IMR-90 (cell line): ENCODE results near the gene AGAP1. TPM values are rescaled to one million over a fixed set of nuclear protein-coding genes. Genes with fewer than 3 reads are reported as not detected.

ENCODE experiments used
- ATAC-seq: fragments of 200-7000 bp; cut with Tn5 transposase; 2 replicates; pipeline ENCODE4 v1.9.1; 2020; ENCODE audit warnings: low read depth, mild to moderate bottlenecking, moderate library complexity
- BruUV-seq: library from RNA; stranded (reverse); fragments of 400-500 nt; replicated peaks from 2 replicates; lab custom pipeline; 2021; lab: Mats Ljungman, UMichigan
- CTCF ChIA-PET: fragments of 300-600 bp; formaldehyde crosslinking; extraction: SDS; loops from one replicate; lab custom pipeline; 2021; ENCODE audit warnings: antibody characterized with exemption; lab: Yijun Ruan, JAX
- POLR2A ChIA-PET: fragments of 300-600 bp; sonication (Branson Sonifier 250); formaldehyde crosslinking; loops from one replicate; lab custom pipeline; 2022; ENCODE audit warnings: antibody characterized with exemption; ENCODE audit not compliant: unreplicated experiment; lab: Charles Lee
- DNase-seq: peaks from one replicate; pipeline ENCODE4 v3.0.0; 2013
- H2AFZ ChIP-seq: replicated peaks from 2 replicates; pipeline ENCODE3; 2013; ENCODE audit warnings: low read length, mild to moderate bottlenecking; ENCODE audit not compliant: poor library complexity
- H2AK5ac ChIP-seq: 2 replicates; pipeline ENCODE4 v1.6.1; 2013; ENCODE audit warnings: low read depth, low read length, inconsistent platforms
- H2AK9ac ChIP-seq: replicated peaks from 2 replicates; pipeline ENCODE3; 2013; ENCODE audit warnings: mild to moderate bottlenecking, low read depth, low read length, moderate library complexity; ENCODE audit not compliant: poor library complexity
- H2BK120ac ChIP-seq: 2 replicates; pipeline ENCODE4 v1.6.1; 2013; ENCODE audit warnings: low read depth, low read length, inconsistent platforms
- H2BK15ac ChIP-seq: 3 replicates; pipeline ENCODE4 v1.6.1; 2013; ENCODE audit warnings: low read depth, low read length, inconsistent platforms
- H2BK20ac ChIP-seq: 2 replicates; pipeline ENCODE4 v1.6.1; 2013; ENCODE audit warnings: low read depth, mild to moderate bottlenecking, inconsistent platforms, low read length, moderate library complexity
- H2BK5ac ChIP-seq: 2 replicates; pipeline ENCODE4 v1.6.1; 2013; ENCODE audit warnings: mild to moderate bottlenecking, low read depth, low read length, inconsistent platforms; ENCODE audit not compliant: poor library complexity, severe bottlenecking
- H3K14ac ChIP-seq: replicated peaks from 2 replicates; pipeline ENCODE4 v1.6.1; 2013; ENCODE audit warnings: low read depth, low read length, inconsistent platforms
- H3K18ac ChIP-seq: 2 replicates; pipeline ENCODE4 v1.6.1; 2013; ENCODE audit warnings: low read depth, low read length, control low read depth
- H3K23ac ChIP-seq: 2 replicates; pipeline ENCODE4 v1.6.1; 2013; ENCODE audit warnings: low read depth, low read length, inconsistent platforms
- H3K27ac ChIP-seq: 2 replicates; pipeline ENCODE4 v1.5.1; 2013; ENCODE audit warnings: mild to moderate bottlenecking, control low read depth, low read length; ENCODE audit not compliant: insufficient read depth
- H3K27me3 ChIP-seq: 2 replicates; pipeline ENCODE4 v1.6.1; 2013; ENCODE audit warnings: low read length; ENCODE audit not compliant: control insufficient read depth, insufficient read depth
- H3K36me3 ChIP-seq: 2 replicates; pipeline ENCODE4 v1.6.1; 2013; ENCODE audit warnings: low read length, mixed read lengths; ENCODE audit not compliant: control insufficient read depth, insufficient read depth
- H3K4ac ChIP-seq: 2 replicates; pipeline ENCODE4 v1.6.1; 2013; ENCODE audit warnings: low read depth, low read length, inconsistent platforms
- H3K4me1 ChIP-seq: 2 replicates; pipeline ENCODE4 v1.6.1; 2013; ENCODE audit warnings: low read length, mixed read lengths; ENCODE audit not compliant: control insufficient read depth, insufficient read depth
- H3K4me2 ChIP-seq: 2 replicates; pipeline ENCODE4 v1.6.1; 2013; ENCODE audit warnings: low read depth, mild to moderate bottlenecking, control low read depth, low read length, moderate library complexity
- H3K4me3 ChIP-seq: 2 replicates; pipeline ENCODE4 v1.5.1; 2013; ENCODE audit warnings: low read depth, mild to moderate bottlenecking, control low read depth, low read length, moderate library complexity; ENCODE audit not compliant: insufficient read depth
- H3K56ac ChIP-seq: 2 replicates; pipeline ENCODE4 v1.6.1; 2013; ENCODE audit warnings: low read length, inconsistent platforms; ENCODE audit not compliant: insufficient read depth; ENCODE audit errors: extremely low read depth
- H3K79me1 ChIP-seq, 2 experiments: 2 replicates each; pipeline ENCODE4 v1.6.1; 2013; ENCODE audit warnings: low read length in 2 of 2, inconsistent platforms in 1 of 2, low read depth in 1 of 2
- H3K9ac ChIP-seq: 2 replicates; pipeline ENCODE4 v1.6.1; 2013; ENCODE audit warnings: low read depth, low read length, control low read depth
- H3K9me1 ChIP-seq: 2 replicates; pipeline ENCODE4 v1.6.1; 2013; ENCODE audit warnings: low read length, inconsistent platforms; ENCODE audit not compliant: insufficient read depth
- H3K9me3 ChIP-seq: 2 replicates; pipeline ENCODE4 v1.6.1; 2013; ENCODE audit warnings: low read length; ENCODE audit not compliant: control insufficient read depth, insufficient read depth
- H4K20me1 ChIP-seq: 2 replicates; pipeline ENCODE4 v1.6.1; 2013; ENCODE audit warnings: low read length, inconsistent platforms; ENCODE audit not compliant: insufficient read depth
- H4K5ac ChIP-seq: 2 replicates; pipeline ENCODE4 v1.6.1; 2013; ENCODE audit warnings: mild to moderate bottlenecking, low read depth, low read length, control low read depth
- H4K8ac ChIP-seq, 2 experiments: 2 replicates each; pipeline ENCODE4 v1.6.1; 2013; ENCODE audit warnings: low read depth in 2 of 2, low read length in 2 of 2, control low read depth in 1 of 2, inconsistent platforms in 1 of 2
- H4K91ac ChIP-seq: 2 replicates; pipeline ENCODE4 v1.6.1; 2013; ENCODE audit warnings: low read depth, low read length, inconsistent platforms; ENCODE audit not compliant: insufficient read depth
- MAZ ChIP-seq: IDR thresholded peaks from 2 replicates; pipeline ENCODE4 v1.6.1; 2012; ENCODE audit warnings: low read depth, mild to moderate bottlenecking, low read length, improper control_type of control experiment, moderate library complexity, borderline replicate concordance
- POLR2A ChIP-seq: IDR thresholded peaks from 2 replicates; pipeline ENCODE4 v1.6.1; 2012; ENCODE audit warnings: mild to moderate bottlenecking, low read depth, low read length
- WGBS, 2 experiments: methylation state at CpG; one replicate each; pipeline versions ENCODE4 v1.1.5 to v1.1.7; 2013; ENCODE audit warnings: missing lambda C conversion rate in 2 of 2; ENCODE audit not compliant: insufficient read length in 1 of 2; ENCODE audit errors: extremely low coverage in 2 of 2; 5-methylcytosine and 5-hydroxymethylcytosine counted together
- dilution Hi-C: fragments of 300-500 bp; cut with HindIII; formaldehyde crosslinking; loops from one replicate; pipeline ENCODE4 v1.14.3; 2018; ENCODE audit warnings: low sequenced_read_pairs; ENCODE audit not compliant: unreplicated experiment
- in situ Hi-C: fragments of 300-500 bp; cut with MboI; formaldehyde crosslinking; loops from 3 replicates; pipeline ENCODE4 v1.14.3; 2019; ENCODE audit warnings: low sequenced_read_pairs, inconsistent platforms, mixed read lengths
- intact Hi-C: fragments of 100-400 bp; cut with micrococcal nuclease; formaldehyde crosslinking; loops from 2 replicates; pipeline ENCODE4 v1.10.0; 2022
- polyA plus RNA-seq, 3 experiments: library from polyadenylated mRNA; depleted of rRNA; stranded (reverse); fragments of >200 nt; gene quantifications; 2 replicates each; pipeline ENCODE4 v1.2.3, GENCODE V29; 2012; ENCODE audit warnings: low replicate concordance in 1 of 3
- total RNA-seq: library from RNA; depleted of rRNA; stranded (reverse); fragments of >200 nt; gene quantifications from 2 replicates; pipeline ENCODE4 v1.2.3, GENCODE V29; 2012
- TF ChIP-seq, protein P1 (sequence below): fragments of 150-350 bp; IDR thresholded peaks from 2 replicates; pipeline ENCODE4 v1.6.1; 2016; ENCODE audit warnings: low read depth, mild to moderate bottlenecking, low read length, moderate library complexity, borderline replicate concordance

Gene AGAP1
- total and polyA plus RNA-seq, 2 of the 4 experiments (the other 2 are of a cell fraction): 15.1 to 16.4 TPM

DNA sequence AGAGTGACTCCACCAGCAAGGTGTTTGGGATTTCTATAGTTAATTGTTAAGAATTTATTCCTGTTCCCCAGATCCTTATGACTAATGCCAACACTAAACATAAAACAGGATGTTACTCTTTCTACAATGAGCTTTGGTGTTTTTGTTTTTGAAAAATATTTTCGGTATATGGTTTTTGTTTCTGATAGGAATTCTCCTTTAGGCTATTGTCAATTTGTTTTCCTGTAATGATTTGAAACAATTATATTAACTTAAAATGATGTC, 182.6 kb downstream of the AGAP1 start (continued):
- TF ChIP-seq, protein P1, sequence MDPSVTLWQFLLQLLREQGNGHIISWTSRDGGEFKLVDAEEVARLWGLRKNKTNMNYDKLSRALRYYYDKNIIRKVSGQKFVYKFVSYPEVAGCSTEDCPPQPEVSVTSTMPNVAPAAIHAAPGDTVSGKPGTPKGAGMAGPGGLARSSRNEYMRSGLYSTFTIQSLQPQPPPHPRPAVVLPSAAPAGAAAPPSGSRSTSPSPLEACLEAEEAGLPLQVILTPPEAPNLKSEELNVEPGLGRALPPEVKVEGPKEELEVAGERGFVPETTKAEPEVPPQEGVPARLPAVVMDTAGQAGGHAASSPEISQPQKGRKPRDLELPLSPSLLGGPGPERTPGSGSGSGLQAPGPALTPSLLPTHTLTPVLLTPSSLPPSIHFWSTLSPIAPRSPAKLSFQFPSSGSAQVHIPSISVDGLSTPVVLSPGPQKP: no peak

DNA sequence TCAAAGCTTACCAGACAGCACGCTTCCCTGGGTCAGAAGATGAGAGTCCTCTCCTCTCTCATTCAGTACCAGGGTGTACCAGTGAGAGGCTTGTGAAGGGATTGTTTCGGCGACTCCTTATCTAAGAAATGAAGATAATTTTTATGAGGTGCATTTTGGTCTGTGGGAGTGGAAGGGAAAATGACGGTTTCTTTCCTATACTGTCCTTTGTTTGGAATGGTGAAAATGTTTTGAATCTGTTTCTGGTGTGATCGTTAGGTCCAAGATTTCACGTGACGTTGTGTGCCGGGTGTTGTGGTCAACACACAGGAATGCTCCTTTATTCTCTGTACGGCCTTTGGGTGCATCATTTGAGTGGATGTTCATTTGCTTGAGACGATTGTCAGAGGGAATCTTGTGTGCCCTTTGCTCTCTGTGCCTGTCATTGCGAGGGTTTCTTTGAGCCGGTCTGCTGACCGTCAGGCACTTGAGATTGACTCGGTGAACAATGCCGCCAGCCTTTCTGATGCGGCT, 183.5 kb downstream of the AGAP1 start:
- 0 out of 2 replicates have a peak overlapping the region, but pooled peaks have one; percentile 24 for H3K23ac ChIP-seq
- no peak overlapping the region for H2BK20ac ChIP-seq
- no peak overlapping the region for H2AFZ ChIP-seq
- H4K20me1 ChIP-seq: peaks cover 70% of the 10 kb centered on the region
- intact Hi-C loops (no loop called here), dilution Hi-C loops (no loop called here), in situ Hi-C loops (loop anchor here (10.0 kb wide), 1 partner anchor 543 kb away; no protein-coding TSS in a partner anchor)
- no peak overlapping the region for H2AK9ac ChIP-seq
- H3K14ac ChIP-seq: no peak overlapping the region
- no peak for TF ChIP-seq POLR2A
- TF ChIP-seq MAZ: no peak
- H2BK15ac ChIP-seq: no peak overlapping the region
- no peak for DNase-seq
- H3K18ac ChIP-seq: no peak overlapping the region
- ATAC-seq: no peak
- 90% methylated on average over 2 of the region's 16 CpGs; no CpG with 5 or more reads in 1 of the 2 experiments for WGBS, 2 experiments
- no peak overlapping the region for H4K8ac ChIP-seq
- no peak overlapping the region for H3K4ac ChIP-seq
- no peak overlapping the region for H4K91ac ChIP-seq
- peaks cover 5% of the 10 kb centered on the region for H3K4me1 ChIP-seq
- H3K27ac ChIP-seq: no peak overlapping the region
- BruUV-seq: no TSS peak
- no peaks in the 10 kb centered on the region for H3K27me3 ChIP-seq
- no peak overlapping the region for H2AK5ac ChIP-seq
- no peak overlapping the region for H3K4me2 ChIP-seq
- H2BK5ac ChIP-seq: no peak overlapping the region
- H3K56ac ChIP-seq: no peak overlapping the region
- no peak overlapping the region for H4K5ac ChIP-seq
- peaks cover 29 to 54% of the 10 kb centered on the region in 2 experiments for H3K79me1 ChIP-seq
- CTCF ChIA-PET: interaction anchor here (1.0 kb wide), 1 partner anchor 68 kb away, joined by 3 read pairs; no protein-coding TSS in a partner anchor
- no peaks in the 10 kb centered on the region for H3K9me1 ChIP-seq
- no peaks in the 10 kb centered on the region for H3K36me3 ChIP-seq
- no peaks in the 10 kb centered on the region for H3K9me3 ChIP-seq
- H3K4me3 ChIP-seq: no peak overlapping the region
- POLR2A ChIA-PET: interaction anchor here (0.6 kb wide), 1 partner anchor 1764 kb away, joined by 4 read pairs; no protein-coding TSS in a partner anchor
- H3K9ac ChIP-seq: no peak overlapping the region
- H2BK120ac ChIP-seq: no peak overlapping the region
